Nephron (organoid): Measurements from ENCODE around the gene SLC4A8.
"Not testable (repeated sequence)": the region's sequence is repeated elsewhere in the genome, so short reads cannot be mapped to it uniquely, and the experiment has no call there.

Experiments
- H3K27ac Mint-ChIP-seq, 3 experiments: 2 replicates each; pipeline ENCODE4 v1.8.0; 2020; ENCODE audit warnings: mixed read lengths in 3 of 3, mild to moderate bottlenecking in 2 of 3, moderate library complexity in 1 of 3
- H3K27me3 Mint-ChIP-seq: 2 replicates; pipeline ENCODE4 v1.8.0; 2021; ENCODE audit warnings: low read depth, mild to moderate bottlenecking, moderate library complexity, mixed read lengths
- H3K36me3 Mint-ChIP-seq: 2 replicates; pipeline ENCODE4 v1.8.0; 2020; ENCODE audit warnings: low read depth, mixed read lengths
- H3K4me1 Mint-ChIP-seq: 2 replicates; pipeline ENCODE4 v1.8.0; 2020; ENCODE audit warnings: mixed read lengths
- H3K4me3 Mint-ChIP-seq, 3 experiments: 2 replicates each; pipeline ENCODE4 v1.8.0; 2020; ENCODE audit warnings: mild to moderate bottlenecking in 3 of 3, mixed read lengths in 3 of 3, moderate library complexity in 2 of 3
- H3K9me3 Mint-ChIP-seq: 2 replicates; pipeline ENCODE4 v1.8.0; 2020; ENCODE audit warnings: mixed read lengths
- TF ChIP-seq, protein P1 (sequence below), 3 experiments: fragments of 200-600 bp; sonication (generic); IDR thresholded peaks; one replicate each; pipeline ENCODE4 v1.5.0; 2021; ENCODE audit warnings: antibody characterized with exemption in 3 of 3; ENCODE audit not compliant: unreplicated experiment in 3 of 3

Gene SLC4A8

GRCh38 chr12:51449580-51450246 lies 25.1 kb downstream of the SLC4A8 start:
- TF ChIP-seq, protein P1, sequence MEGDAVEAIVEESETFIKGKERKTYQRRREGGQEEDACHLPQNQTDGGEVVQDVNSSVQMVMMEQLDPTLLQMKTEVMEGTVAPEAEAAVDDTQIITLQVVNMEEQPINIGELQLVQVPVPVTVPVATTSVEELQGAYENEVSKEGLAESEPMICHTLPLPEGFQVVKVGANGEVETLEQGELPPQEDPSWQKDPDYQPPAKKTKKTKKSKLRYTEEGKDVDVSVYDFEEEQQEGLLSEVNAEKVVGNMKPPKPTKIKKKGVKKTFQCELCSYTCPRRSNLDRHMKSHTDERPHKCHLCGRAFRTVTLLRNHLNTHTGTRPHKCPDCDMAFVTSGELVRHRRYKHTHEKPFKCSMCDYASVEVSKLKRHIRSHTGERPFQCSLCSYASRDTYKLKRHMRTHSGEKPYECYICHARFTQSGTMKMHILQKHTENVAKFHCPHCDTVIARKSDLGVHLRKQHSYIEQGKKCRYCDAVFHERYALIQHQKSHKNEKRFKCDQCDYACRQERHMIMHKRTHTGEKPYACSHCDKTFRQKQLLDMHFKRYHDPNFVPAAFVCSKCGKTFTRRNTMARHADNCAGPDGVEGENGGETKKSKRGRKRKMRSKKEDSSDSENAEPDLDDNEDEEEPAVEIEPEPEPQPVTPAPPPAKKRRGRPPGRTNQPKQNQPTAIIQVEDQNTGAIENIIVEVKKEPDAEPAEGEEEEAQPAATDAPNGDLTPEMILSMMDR (IDR thresholded peaks at IDR 0.05; ENCODE audit: unreplicated experiment in 3 of 3), result no peak
- Mint-ChIP-seq H3K4me1 (no peaks in the 10 kb centered on the region), H3K36me3 (no peaks in the 10 kb centered on the region), H3K4me3 (no peak overlapping the region), H3K27me3 (peaks cover 4% of the 10 kb centered on the region), H3K27ac (no peak overlapping the region), H3K9me3 (no peaks in the 10 kb centered on the region)

- Mint-ChIP-seq H3K4me3 (no peak overlapping the region), H3K27me3 (peaks cover 4% of the 10 kb centered on the region), H3K4me1 (no peaks in the 10 kb centered on the region), H3K9me3 (no peaks in the 10 kb centered on the region), H3K27ac (peak overlapping the region in 1 of 3 experiments; percentile 29), H3K36me3 (no peaks in the 10 kb centered on the region)
- TF ChIP-seq, protein P1 (IDR thresholded peaks at IDR 0.05; ENCODE audit: unreplicated experiment in 3 of 3), result no peak
Measured at GRCh38 chr12:51450333-51450732, 25.7 kb downstream of the SLC4A8 start.

- H3K36me3 Mint-ChIP-seq, result no peaks in the 10 kb centered on the region
- H3K9me3 Mint-ChIP-seq, result no peaks in the 10 kb centered on the region
- peaks cover 4% of the 10 kb centered on the region for H3K27me3 Mint-ChIP-seq
- no peaks in the 10 kb centered on the region for H3K4me1 Mint-ChIP-seq
- no peak overlapping the region for H3K4me3 Mint-ChIP-seq
- H3K27ac Mint-ChIP-seq, result peak overlapping the region in 1 of 3 experiments; percentile 29
- TF ChIP-seq, protein P1 (IDR thresholded peaks at IDR 0.05; ENCODE audit: unreplicated experiment in 3 of 3), result no peak
Measured at GRCh38 chr12:51450806-51451205, 26.2 kb downstream of the SLC4A8 start.

- H3K4me1 Mint-ChIP-seq, H3K9me3 Mint-ChIP-seq, H3K36me3 Mint-ChIP-seq, H3K27ac Mint-ChIP-seq, H3K4me3 Mint-ChIP-seq, H3K27me3 Mint-ChIP-seq: not testable (repeated sequence)
Measured at GRCh38 chr12:51454016-51454415, 29.4 kb downstream of the SLC4A8 start.

GRCh38 chr12:51455050-51455449 lies 30.4 kb downstream of the SLC4A8 start:
- not testable (repeated sequence) for H3K27me3 Mint-ChIP-seq, H3K4me3 Mint-ChIP-seq, H3K9me3 Mint-ChIP-seq, H3K4me1 Mint-ChIP-seq, H3K36me3 Mint-ChIP-seq
- peak overlapping the region in 2 of 3 experiments; percentile 61 to 91 for H3K27ac Mint-ChIP-seq

- H3K27ac Mint-ChIP-seq, result no peak overlapping the region
- TF ChIP-seq, protein P1 (IDR thresholded peaks at IDR 0.05; ENCODE audit: unreplicated experiment in 3 of 3), result no peak
- H3K36me3 Mint-ChIP-seq, result no peaks in the 10 kb centered on the region
- no peaks in the 10 kb centered on the region for H3K27me3 Mint-ChIP-seq
- H3K4me3 Mint-ChIP-seq, result no peak overlapping the region
- no peaks in the 10 kb centered on the region for H3K4me1 Mint-ChIP-seq
- H3K9me3 Mint-ChIP-seq, result no peaks in the 10 kb centered on the region
Measured at GRCh38 chr12:51458635-51459034, 34.0 kb downstream of the SLC4A8 start.

- no peaks in the 10 kb centered on the region for H3K4me1 Mint-ChIP-seq
- TF ChIP-seq, protein P1 (IDR thresholded peaks at IDR 0.05; ENCODE audit: unreplicated experiment in 3 of 3), result no peak
- H3K27me3 Mint-ChIP-seq, result no peaks in the 10 kb centered on the region
- H3K27ac Mint-ChIP-seq, result no peak overlapping the region
- no peak overlapping the region for H3K4me3 Mint-ChIP-seq
- H3K9me3 Mint-ChIP-seq, result no peaks in the 10 kb centered on the region
- no peaks in the 10 kb centered on the region for H3K36me3 Mint-ChIP-seq
Measured at GRCh38 chr12:51460519-51460918, 35.9 kb downstream of the SLC4A8 start.
